ENCODE results near the gene TCF3.

DNA sequence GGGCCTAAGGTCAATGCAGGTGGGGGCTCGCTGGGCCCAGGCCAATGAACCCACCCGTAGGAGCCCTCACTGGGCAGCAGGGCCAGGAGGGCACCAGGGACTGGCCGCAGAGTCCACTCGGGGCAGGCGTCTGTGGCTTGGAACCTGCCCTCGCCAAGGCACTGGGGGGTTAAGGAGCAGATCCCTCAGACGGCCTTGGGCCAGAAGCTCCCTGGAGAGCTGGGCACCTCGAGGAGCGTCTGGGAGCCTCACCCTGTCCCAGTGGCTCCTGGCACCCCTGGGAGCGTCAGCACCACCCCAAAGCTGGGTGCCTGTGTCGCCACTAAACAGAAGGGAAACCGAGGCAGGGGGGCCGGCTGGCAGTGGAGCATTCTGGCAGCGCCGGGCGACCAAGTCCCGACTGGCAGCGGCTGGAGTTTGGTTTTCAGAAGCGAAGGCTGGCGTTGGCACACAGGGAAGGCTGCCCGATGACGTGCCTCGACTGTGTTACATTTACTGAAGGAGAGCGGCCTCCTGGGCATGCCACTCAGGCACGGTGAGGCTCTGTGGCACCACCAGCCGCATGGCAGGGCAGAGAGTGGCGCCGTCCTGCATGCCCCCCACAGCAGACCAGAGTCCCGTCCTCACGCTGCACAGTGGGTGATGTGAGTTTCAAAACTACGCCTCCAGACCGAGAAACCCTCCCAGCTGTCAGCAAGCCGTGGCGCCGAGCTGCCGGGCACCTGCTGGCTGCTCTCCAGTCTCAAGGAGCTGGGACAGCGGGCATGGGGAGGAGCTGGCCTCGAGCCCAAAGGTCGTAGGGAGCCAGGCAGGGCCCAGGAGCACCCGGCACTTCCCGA lies 75.1 kb downstream of the TCF3 start:
- TF ChIP-seq, protein P1, sequence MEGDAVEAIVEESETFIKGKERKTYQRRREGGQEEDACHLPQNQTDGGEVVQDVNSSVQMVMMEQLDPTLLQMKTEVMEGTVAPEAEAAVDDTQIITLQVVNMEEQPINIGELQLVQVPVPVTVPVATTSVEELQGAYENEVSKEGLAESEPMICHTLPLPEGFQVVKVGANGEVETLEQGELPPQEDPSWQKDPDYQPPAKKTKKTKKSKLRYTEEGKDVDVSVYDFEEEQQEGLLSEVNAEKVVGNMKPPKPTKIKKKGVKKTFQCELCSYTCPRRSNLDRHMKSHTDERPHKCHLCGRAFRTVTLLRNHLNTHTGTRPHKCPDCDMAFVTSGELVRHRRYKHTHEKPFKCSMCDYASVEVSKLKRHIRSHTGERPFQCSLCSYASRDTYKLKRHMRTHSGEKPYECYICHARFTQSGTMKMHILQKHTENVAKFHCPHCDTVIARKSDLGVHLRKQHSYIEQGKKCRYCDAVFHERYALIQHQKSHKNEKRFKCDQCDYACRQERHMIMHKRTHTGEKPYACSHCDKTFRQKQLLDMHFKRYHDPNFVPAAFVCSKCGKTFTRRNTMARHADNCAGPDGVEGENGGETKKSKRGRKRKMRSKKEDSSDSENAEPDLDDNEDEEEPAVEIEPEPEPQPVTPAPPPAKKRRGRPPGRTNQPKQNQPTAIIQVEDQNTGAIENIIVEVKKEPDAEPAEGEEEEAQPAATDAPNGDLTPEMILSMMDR (conservative IDR thresholded peaks at IDR 0.05; ENCODE audit: low read length): no peak
- no peak for TF ChIP-seq EZH2phosphoT487 (IDR thresholded peaks at IDR 0.05; ENCODE audit: borderline replicate concordance)
